SK-N-SH (cell line): ENCODE data around the gene PDILT.

ENCODE experiments used
- FOXJ3 ChIP-seq: sonication (generic); formaldehyde crosslinking; IDR thresholded peaks from 2 replicates; pipeline ENCODE4 v1.5.1; 2020; ENCODE audit warnings: mild to moderate bottlenecking, missing genetic modification reagents
- GABPA ChIP-seq: IDR thresholded peaks from 2 replicates; pipeline ENCODE4 v1.4.0; 2012; ENCODE audit warnings: low read depth, mild to moderate bottlenecking
- TEAD4 ChIP-seq: IDR thresholded peaks from 2 replicates; pipeline ENCODE4 v1.4.0; 2012; ENCODE audit warnings: mild to moderate bottlenecking, borderline replicate concordance; ENCODE audit not compliant: insufficient read depth
- TF ChIP-seq, protein P1 (sequence below): IDR thresholded peaks from 2 replicates; pipeline ENCODE4 v1.6.1; 2012; ENCODE audit warnings: mild to moderate bottlenecking, low read depth, low read length, moderate library complexity
- TF ChIP-seq, protein P2 (sequence below): fragments of 200-600 bp; sonication (generic); IDR thresholded peaks from 2 replicates; pipeline ENCODE4 v1.6.1; 2017; ENCODE audit warnings: antibody characterized with exemption, mild to moderate bottlenecking, moderate library complexity

DNA sequence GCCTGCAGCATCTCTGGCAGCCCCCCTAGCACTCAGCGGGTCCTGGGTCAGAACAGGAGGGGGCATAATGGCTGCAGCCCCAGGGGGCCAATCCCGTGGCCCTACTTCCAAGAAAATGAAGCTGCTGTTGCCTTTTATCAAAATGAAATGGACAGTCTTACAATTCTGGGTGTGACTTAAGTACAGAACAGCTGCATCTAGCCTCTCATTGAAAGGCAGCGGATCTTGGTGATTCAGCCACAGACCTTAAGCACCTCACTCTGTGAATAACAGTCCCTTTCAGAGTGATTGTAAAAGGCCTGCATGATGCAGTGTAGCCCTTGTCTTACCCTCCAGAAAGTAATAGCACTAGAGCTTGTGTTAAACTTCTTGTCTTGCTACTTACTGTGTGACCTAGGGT is 40.5 kb downstream of the PDILT start:
- no peak for TF ChIP-seq TEAD4
- TF ChIP-seq, protein P1, sequence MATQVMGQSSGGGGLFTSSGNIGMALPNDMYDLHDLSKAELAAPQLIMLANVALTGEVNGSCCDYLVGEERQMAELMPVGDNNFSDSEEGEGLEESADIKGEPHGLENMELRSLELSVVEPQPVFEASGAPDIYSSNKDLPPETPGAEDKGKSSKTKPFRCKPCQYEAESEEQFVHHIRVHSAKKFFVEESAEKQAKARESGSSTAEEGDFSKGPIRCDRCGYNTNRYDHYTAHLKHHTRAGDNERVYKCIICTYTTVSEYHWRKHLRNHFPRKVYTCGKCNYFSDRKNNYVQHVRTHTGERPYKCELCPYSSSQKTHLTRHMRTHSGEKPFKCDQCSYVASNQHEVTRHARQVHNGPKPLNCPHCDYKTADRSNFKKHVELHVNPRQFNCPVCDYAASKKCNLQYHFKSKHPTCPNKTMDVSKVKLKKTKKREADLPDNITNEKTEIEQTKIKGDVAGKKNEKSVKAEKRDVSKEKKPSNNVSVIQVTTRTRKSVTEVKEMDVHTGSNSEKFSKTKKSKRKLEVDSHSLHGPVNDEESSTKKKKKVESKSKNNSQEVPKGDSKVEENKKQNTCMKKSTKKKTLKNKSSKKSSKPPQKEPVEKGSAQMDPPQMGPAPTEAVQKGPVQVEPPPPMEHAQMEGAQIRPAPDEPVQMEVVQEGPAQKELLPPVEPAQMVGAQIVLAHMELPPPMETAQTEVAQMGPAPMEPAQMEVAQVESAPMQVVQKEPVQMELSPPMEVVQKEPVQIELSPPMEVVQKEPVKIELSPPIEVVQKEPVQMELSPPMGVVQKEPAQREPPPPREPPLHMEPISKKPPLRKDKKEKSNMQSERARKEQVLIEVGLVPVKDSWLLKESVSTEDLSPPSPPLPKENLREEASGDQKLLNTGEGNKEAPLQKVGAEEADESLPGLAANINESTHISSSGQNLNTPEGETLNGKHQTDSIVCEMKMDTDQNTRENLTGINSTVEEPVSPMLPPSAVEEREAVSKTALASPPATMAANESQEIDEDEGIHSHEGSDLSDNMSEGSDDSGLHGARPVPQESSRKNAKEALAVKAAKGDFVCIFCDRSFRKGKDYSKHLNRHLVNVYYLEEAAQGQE: no peak
- TF ChIP-seq, protein P2, sequence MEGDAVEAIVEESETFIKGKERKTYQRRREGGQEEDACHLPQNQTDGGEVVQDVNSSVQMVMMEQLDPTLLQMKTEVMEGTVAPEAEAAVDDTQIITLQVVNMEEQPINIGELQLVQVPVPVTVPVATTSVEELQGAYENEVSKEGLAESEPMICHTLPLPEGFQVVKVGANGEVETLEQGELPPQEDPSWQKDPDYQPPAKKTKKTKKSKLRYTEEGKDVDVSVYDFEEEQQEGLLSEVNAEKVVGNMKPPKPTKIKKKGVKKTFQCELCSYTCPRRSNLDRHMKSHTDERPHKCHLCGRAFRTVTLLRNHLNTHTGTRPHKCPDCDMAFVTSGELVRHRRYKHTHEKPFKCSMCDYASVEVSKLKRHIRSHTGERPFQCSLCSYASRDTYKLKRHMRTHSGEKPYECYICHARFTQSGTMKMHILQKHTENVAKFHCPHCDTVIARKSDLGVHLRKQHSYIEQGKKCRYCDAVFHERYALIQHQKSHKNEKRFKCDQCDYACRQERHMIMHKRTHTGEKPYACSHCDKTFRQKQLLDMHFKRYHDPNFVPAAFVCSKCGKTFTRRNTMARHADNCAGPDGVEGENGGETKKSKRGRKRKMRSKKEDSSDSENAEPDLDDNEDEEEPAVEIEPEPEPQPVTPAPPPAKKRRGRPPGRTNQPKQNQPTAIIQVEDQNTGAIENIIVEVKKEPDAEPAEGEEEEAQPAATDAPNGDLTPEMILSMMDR: no peak
- TF ChIP-seq GABPA: no peak
- TF ChIP-seq FOXJ3 (CRISPR knock-in tag): no peak
